ENCODE measurements around the gene CFAP20DC.
"Not testable (repeated sequence)": the region's sequence is repeated elsewhere in the genome, so short reads cannot be mapped to it uniquely, and the experiment has no call there.

CFAP20DC gene

GRCh38 chr3:58698246-58698645 lies 351.6 kb downstream of the CFAP20DC start:
- TF ChIP-seq CTCF (IDR thresholded peaks at IDR 0.05; ENCODE audit: low read length, missing control alignments): no peak
- H3K4me3 ChIP-seq (replicated peaks; ENCODE audit: low read depth, low read length): no peak overlapping the region
- no peak for DNase-seq (ENCODE audit: low read depth)

GRCh38 chr3:58697561-58697960 lies 352.3 kb downstream of the CFAP20DC start:
- no peak for DNase-seq (ENCODE audit: low read depth)
- H3K4me3 ChIP-seq (replicated peaks; ENCODE audit: low read depth, low read length): no peak overlapping the region
- no peak for TF ChIP-seq CTCF (IDR thresholded peaks at IDR 0.05; ENCODE audit: low read length, missing control alignments)

- DNase-seq (ENCODE audit: low read depth); H3K4me3 ChIP-seq (replicated peaks; ENCODE audit: low read depth, low read length): not testable (repeated sequence)
Measured at GRCh38 chr3:58696813-58697212, 353.0 kb downstream of the CFAP20DC start.

GRCh38 chr3:58696093-58696492 lies 353.7 kb downstream of the CFAP20DC start:
- no peak for TF ChIP-seq CTCF (IDR thresholded peaks at IDR 0.05; ENCODE audit: low read length, missing control alignments)
- no peak overlapping the region for H3K4me3 ChIP-seq (replicated peaks; ENCODE audit: low read depth, low read length)
- no peak for DNase-seq (ENCODE audit: low read depth)

- DNase-seq (ENCODE audit: low read depth); H3K4me3 ChIP-seq (replicated peaks; ENCODE audit: low read depth, low read length): not testable (repeated sequence)
Measured at GRCh38 chr3:58695284-58695683, 354.5 kb downstream of the CFAP20DC start.

- TF ChIP-seq CTCF (IDR thresholded peaks at IDR 0.05; ENCODE audit: low read length, missing control alignments): no peak
- H3K4me3 ChIP-seq (replicated peaks; ENCODE audit: low read depth, low read length): no peak overlapping the region
- no peak for DNase-seq (ENCODE audit: low read depth)
Measured at GRCh38 chr3:58693940-58694850, 355.6 kb downstream of the CFAP20DC start.

GRCh38 chr3:58692484-58692883 lies 357.3 kb downstream of the CFAP20DC start:
- DNase-seq (ENCODE audit: low read depth): no peak
- no peak for TF ChIP-seq CTCF (IDR thresholded peaks at IDR 0.05; ENCODE audit: low read length, missing control alignments)
- H3K4me3 ChIP-seq (replicated peaks; ENCODE audit: low read depth, low read length): no peak overlapping the region

Data from fibroblast of pulmonary artery (primary cell).